DMS 273 treated with DMSO at 0.1 percent for 48 hours (cell line): ENCODE results near the gene PPP1R16B.
"Not testable (repeated sequence)": the region's sequence is repeated elsewhere in the genome, so short reads cannot be mapped to it uniquely, and the experiment has no call there.

ENCODE experiments used
- DNase-seq: peaks from one replicate; lab custom pipeline; 2025; lab: John Stamatoyannopoulos, UW

The PPP1R16B gene

GRCh38 chr20:38853759-38854158 is 48.3 kb downstream of the PPP1R16B start:
- DNase-seq = no peak

- no peak for DNase-seq
Observed at GRCh38 chr20:38854654-38855066, 49.2 kb downstream of the PPP1R16B start.

- DNase-seq = no peak
Observed at GRCh38 chr20:38855356-38855755, 49.9 kb downstream of the PPP1R16B start.

- DNase-seq = no peak
Observed at GRCh38 chr20:38856570-38856969, 51.1 kb downstream of the PPP1R16B start.

- DNase-seq = no peak
Observed at GRCh38 chr20:38857703-38858102, 52.2 kb downstream of the PPP1R16B start.

- no peak for DNase-seq
Observed at GRCh38 chr20:38859070-38859690, 53.7 kb downstream of the PPP1R16B start.

GRCh38 chr20:38859857-38860256 is 54.4 kb downstream of the PPP1R16B start:
- DNase-seq = not testable (repeated sequence)

GRCh38 chr20:38861071-38861401 is 55.5 kb downstream of the PPP1R16B start:
- no peak for DNase-seq

GRCh38 chr20:38862226-38862625 is 56.7 kb downstream of the PPP1R16B start:
- DNase-seq = no peak

GRCh38 chr20:38863024-38863851 is 57.7 kb downstream of the PPP1R16B start:
- DNase-seq = no peak

- no peak for DNase-seq
Observed at GRCh38 chr20:38864662-38865061, 59.2 kb downstream of the PPP1R16B start.

GRCh38 chr20:38866265-38867061 is 61.0 kb downstream of the PPP1R16B start:
- DNase-seq = no peak

GRCh38 chr20:38867062-38867359 is 61.5 kb downstream of the PPP1R16B start:
- DNase-seq = no peak

- DNase-seq = no peak
Observed at GRCh38 chr20:38870733-38871559, 65.4 kb downstream of the PPP1R16B start.

- DNase-seq = no peak
Observed at GRCh38 chr20:38871560-38871953, 66.1 kb downstream of the PPP1R16B start.

GRCh38 chr20:38872036-38872435 is 66.5 kb downstream of the PPP1R16B start:
- DNase-seq = no peak

GRCh38 chr20:38872491-38873049 is 67.1 kb downstream of the PPP1R16B start:
- DNase-seq = no peak

- no peak for DNase-seq
Observed at GRCh38 chr20:38873050-38873581, 67.6 kb downstream of the PPP1R16B start.

GRCh38 chr20:38874460-38875174 is 69.1 kb downstream of the PPP1R16B start:
- no peak for DNase-seq

- no peak for DNase-seq
Observed at GRCh38 chr20:38875175-38875993, 69.9 kb downstream of the PPP1R16B start.
